GM18508 (cell line): ENCODE data around the gene DIO2.

Source experiments
- ATAC-seq: cut with Tn5 transposase; IDR thresholded peaks from one replicate; pipeline ENCODE4 v1.9.1; 2021; ENCODE audit warnings: moderate number of reproducible peaks; ENCODE audit not compliant: insufficient read depth, unreplicated experiment

The DIO2 gene

GRCh38 chr14:80211153-80212022 lies at the start of gene DIO2:
TSS of gene DIO2 (minus strand) at chr14:80211504. CDS start at chr14:80211472, 32 bp downstream.
- ATAC-seq: no peak

GRCh38 chr14:80260645-80261044 lies 49.3 kb upstream of the DIO2 start:
- ATAC-seq: no peak

- no peak for ATAC-seq
Observed at GRCh38 chr14:80239631-80240030, 28.3 kb upstream of the DIO2 start.

- ATAC-seq: no peak
Observed at GRCh38 chr14:80237143-80237542, 25.8 kb upstream of the DIO2 start.

GRCh38 chr14:80233470-80234089 lies 22.3 kb upstream of the DIO2 start:
- ATAC-seq: no peak

GRCh38 chr14:80231702-80232101 lies 20.4 kb upstream of the DIO2 start:
- ATAC-seq: no peak

- ATAC-seq: no peak
Observed at GRCh38 chr14:80223696-80224465, 12.6 kb upstream of the DIO2 start.

- ATAC-seq: no peak
Observed at GRCh38 chr14:80216818-80217217, 5.5 kb upstream of the DIO2 start.

- ATAC-seq: no peak
Observed at GRCh38 chr14:80215756-80216581, 4.7 kb upstream of the DIO2 start.

- no peak for ATAC-seq
Observed at GRCh38 chr14:80215081-80215480, 3.8 kb upstream of the DIO2 start.

GRCh38 chr14:80213602-80214001 lies 2.3 kb upstream of the DIO2 start:
- ATAC-seq: no peak

- no peak for ATAC-seq
Observed at GRCh38 chr14:80212023-80212397, 706 bp upstream of the DIO2 start.

GRCh38 chr14:80208461-80208860 lies 2.8 kb downstream of the DIO2 start:
- no peak for ATAC-seq

- ATAC-seq: no peak
Observed at GRCh38 chr14:80206351-80207080, 4.8 kb downstream of the DIO2 start.

- ATAC-seq: no peak
Observed at GRCh38 chr14:80202888-80203562, 8.3 kb downstream of the DIO2 start.

- ATAC-seq: no peak
Observed at GRCh38 chr14:80200093-80200492, 11.2 kb downstream of the DIO2 start.

GRCh38 chr14:80188571-80188970 lies 22.7 kb downstream of the DIO2 start:
- no peak for ATAC-seq

GRCh38 chr14:80186301-80186800 lies 25.0 kb downstream of the DIO2 start:
- ATAC-seq: no peak

GRCh38 chr14:80176893-80177292 lies 34.4 kb downstream of the DIO2 start:
- ATAC-seq: no peak
